ENCODE results near the gene CSMD2.

DNA sequence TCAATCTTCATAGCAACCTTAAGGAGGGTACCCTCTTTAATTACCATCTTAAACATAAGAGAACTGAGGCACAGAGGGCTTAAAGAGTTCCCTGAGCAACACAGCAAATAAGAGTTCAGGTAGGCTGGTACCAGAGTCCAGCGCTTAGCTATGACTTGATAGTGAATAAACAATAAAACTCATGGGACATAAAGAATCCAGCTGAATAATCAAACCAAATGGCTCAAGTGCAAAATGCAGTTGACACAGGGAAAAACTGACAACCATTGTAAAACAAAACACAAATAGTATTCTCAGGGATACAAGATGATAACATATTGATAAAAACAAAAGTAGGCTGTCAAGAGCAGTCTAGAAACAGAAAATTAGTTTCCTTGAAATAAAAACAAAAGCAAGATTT is 478.0 kb downstream of the CSMD2 start:
- TF ChIP-seq, protein P1, sequence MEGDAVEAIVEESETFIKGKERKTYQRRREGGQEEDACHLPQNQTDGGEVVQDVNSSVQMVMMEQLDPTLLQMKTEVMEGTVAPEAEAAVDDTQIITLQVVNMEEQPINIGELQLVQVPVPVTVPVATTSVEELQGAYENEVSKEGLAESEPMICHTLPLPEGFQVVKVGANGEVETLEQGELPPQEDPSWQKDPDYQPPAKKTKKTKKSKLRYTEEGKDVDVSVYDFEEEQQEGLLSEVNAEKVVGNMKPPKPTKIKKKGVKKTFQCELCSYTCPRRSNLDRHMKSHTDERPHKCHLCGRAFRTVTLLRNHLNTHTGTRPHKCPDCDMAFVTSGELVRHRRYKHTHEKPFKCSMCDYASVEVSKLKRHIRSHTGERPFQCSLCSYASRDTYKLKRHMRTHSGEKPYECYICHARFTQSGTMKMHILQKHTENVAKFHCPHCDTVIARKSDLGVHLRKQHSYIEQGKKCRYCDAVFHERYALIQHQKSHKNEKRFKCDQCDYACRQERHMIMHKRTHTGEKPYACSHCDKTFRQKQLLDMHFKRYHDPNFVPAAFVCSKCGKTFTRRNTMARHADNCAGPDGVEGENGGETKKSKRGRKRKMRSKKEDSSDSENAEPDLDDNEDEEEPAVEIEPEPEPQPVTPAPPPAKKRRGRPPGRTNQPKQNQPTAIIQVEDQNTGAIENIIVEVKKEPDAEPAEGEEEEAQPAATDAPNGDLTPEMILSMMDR (conservative IDR thresholded peaks at IDR 0.05; ENCODE audit: low read length) = no peak
- no peak for TF ChIP-seq EZH2phosphoT487 (IDR thresholded peaks at IDR 0.05; ENCODE audit: borderline replicate concordance, low read depth, low read length)
